Measurements from ENCODE around the gene ANKRD23. TPM values are rescaled to one million over a fixed set of nuclear protein-coding genes. Genes with fewer than 3 reads are reported as not detected.

The ANKRD23 gene
- total RNA-seq, 1 donor from 2014 or later: 7.3 TPM

DNA sequence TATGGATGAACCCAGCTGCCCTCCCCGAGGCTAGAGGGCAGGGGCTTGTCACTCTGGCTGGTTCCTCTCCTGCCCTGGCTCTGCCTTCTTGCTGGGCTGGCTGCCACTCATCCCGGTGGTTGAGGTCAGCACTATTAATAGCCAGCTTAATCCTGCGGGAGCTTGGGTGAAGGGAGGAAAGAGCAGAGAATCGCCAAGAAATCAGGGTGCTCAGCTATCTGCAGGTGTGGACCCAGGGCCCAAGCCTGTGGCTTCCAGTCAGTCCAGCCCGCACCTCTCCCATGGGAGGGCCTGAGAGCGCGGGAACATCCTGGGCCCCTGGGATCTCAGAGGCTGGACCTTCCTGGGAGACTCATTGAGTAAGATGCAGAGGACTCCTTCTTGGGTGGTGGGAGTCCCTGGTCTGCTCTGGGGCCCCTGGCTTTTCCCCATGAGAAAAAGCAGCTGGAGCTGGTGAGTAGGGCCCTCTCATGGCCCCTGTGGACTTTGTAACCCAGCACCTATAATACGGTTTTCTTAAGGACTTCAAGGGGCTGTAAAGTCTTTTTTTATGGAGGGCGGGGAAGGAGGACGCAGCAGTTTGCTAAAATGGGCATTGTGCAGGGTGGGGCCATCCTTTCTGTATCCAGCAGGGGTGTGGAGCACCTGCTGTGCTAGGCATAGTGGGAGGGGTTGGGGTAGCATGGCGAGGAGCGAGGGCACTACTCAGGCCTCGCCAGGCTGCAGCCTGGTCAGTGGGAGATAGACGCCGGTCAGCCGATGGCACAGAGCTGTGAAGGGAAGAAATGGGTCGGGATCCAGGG lies 55.2 kb downstream of the ANKRD23 start:
- TF ChIP-seq, protein P1, sequence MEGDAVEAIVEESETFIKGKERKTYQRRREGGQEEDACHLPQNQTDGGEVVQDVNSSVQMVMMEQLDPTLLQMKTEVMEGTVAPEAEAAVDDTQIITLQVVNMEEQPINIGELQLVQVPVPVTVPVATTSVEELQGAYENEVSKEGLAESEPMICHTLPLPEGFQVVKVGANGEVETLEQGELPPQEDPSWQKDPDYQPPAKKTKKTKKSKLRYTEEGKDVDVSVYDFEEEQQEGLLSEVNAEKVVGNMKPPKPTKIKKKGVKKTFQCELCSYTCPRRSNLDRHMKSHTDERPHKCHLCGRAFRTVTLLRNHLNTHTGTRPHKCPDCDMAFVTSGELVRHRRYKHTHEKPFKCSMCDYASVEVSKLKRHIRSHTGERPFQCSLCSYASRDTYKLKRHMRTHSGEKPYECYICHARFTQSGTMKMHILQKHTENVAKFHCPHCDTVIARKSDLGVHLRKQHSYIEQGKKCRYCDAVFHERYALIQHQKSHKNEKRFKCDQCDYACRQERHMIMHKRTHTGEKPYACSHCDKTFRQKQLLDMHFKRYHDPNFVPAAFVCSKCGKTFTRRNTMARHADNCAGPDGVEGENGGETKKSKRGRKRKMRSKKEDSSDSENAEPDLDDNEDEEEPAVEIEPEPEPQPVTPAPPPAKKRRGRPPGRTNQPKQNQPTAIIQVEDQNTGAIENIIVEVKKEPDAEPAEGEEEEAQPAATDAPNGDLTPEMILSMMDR (IDR thresholded peaks at IDR 0.05): no peak
- POLR2A ChIA-PET: no interaction called here
- ATAC-seq (ENCODE audit: low read depth) (no peak), DNase-seq (no peak)
- Mint-ChIP-seq H3K36me3 (ENCODE audit: low read depth) (no peaks in the 10 kb centered on the region), H3K27me3 (no peaks in the 10 kb centered on the region), H3K4me3 (no peak overlapping the region), H3K4me1 (peaks cover 2% of the 10 kb centered on the region), H3K27ac (no peak overlapping the region), H3K9me3 (no peaks in the 10 kb centered on the region)
- CTCF ChIA-PET: no interaction called here
- intact Hi-C loops (cut with micrococcal nuclease): no loop called here

Other genes with a start within 250 kb of the ANKRD23 start
- 24.6 and 31.4 TPM in 2 replicates for gene KANSL3, start 205.7 kb downstream of the ANKRD23 start, total RNA-seq
- gene FER1L5, start 201.3 kb downstream of the ANKRD23 start, total RNA-seq: not detected in 2 replicates
- gene LMAN2L, start 104.0 kb downstream of the ANKRD23 start, total RNA-seq: 7.1 and 8.9 TPM in 2 replicates
- 7.4 and 10.0 TPM in 2 replicates for gene CNNM4, start 83.1 kb downstream of the ANKRD23 start, total RNA-seq
- 19.0 and 20.3 TPM in 2 replicates for gene CNNM3, start 27.8 kb downstream of the ANKRD23 start, total RNA-seq
- gene ANKRD39, start 14.0 kb upstream of the ANKRD23 start, total RNA-seq: 12.7 and 12.9 TPM in 2 replicates
- 0.34 and 0.55 TPM in 2 replicates for gene SEMA4C, start 26.1 kb upstream of the ANKRD23 start, total RNA-seq
- gene FAM178B, start 142.6 kb upstream of the ANKRD23 start, total RNA-seq: not detected in 2 replicates

Measured in activated B cell treated with CpG ODN at 0.5 μM for 24 hours (primary cell).